ENCODE results near the gene SST. TPM values are rescaled to one million over a fixed set of nuclear protein-coding genes. Genes with fewer than 3 reads are reported as not detected.
A peak's percentile ranks its signal among the peaks of the same experiment; 100 is the strongest.

Gene SST
- total and polyA plus RNA-seq, 8 donors, result 0.46 to 2.1 (median 0.65) TPM; not detected in 2

GRCh38 chr3:187705164-187705563 is 35.0 kb upstream of the SST start:
- Histone ChIP-seq H3K4me1 (peaks cover 0 to 6% of the 10 kb centered on the region in 2 donors), H3K27me3 (no peaks in the 10 kb centered on the region), H3K9me3 (no peaks in the 10 kb centered on the region), H3K27ac (no peak overlapping the region), H3K4me3 (no peak overlapping the region), H3K36me3 (no peaks in the 10 kb centered on the region)
- no peak for TF ChIP-seq CTCF (IDR thresholded peaks at IDR 0.05)
- intact Hi-C loops (cut with DNase I), result no loop called here
- DNase-seq, result no peak
- no peak for ATAC-seq

DNA sequence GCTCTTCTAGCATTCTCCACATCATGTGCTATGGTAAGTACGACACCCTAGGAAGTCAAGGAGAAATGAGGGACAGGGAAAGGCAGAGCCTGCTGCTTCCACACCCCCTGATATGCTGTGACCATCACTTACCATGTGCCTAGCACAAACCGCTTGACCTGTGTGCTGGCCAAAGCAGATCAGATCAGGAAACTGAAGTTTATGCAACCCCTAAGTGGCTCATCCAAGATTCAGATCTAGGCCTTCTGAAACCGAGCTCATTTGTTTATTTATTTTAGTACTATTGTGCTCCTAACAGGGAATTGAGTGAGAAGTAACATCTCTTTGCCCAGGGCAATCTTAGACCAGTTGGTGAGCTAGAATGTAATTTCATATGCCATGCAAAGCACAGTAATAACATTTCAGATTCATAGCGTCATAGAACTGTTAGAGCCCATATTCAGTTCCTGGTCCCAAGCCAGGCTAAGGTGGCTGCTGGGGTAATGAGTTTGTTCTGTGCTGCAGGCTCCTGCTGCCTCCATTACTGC is 32.4 kb upstream of the SST start, which contains the start of gene RTP2:
Gene RTP2 (minus strand): TSS at position 51 of the 527 bp plus-strand sequence. CDS start 429 bp downstream, outside the sequence.
- no peaks in the 10 kb centered on the region for H3K9me3 ChIP-seq
- H3K4me3 ChIP-seq, result no peak within 1 kb of the TSS
- no peaks in the 10 kb centered on the region for H3K27me3 ChIP-seq
- DNase-seq, result no peak
- ATAC-seq, result no peak
- no peaks in the 10 kb centered on the region for H3K36me3 ChIP-seq
- TF ChIP-seq CTCF (IDR thresholded peaks at IDR 0.05), result no peak
- peaks cover 0 to 6% of the 10 kb centered on the region in 2 donors for H3K4me1 ChIP-seq
- intact Hi-C loops (cut with DNase I), result no loop called here
- H3K27ac ChIP-seq, result no peak within 1 kb of the TSS

GRCh38 chr3:187700249-187700648 is 30.1 kb upstream of the SST start:
- no peak overlapping the region for H3K4me3 ChIP-seq
- ATAC-seq, result no peak
- intact Hi-C loops (cut with DNase I), result no loop called here
- no peaks in the 10 kb centered on the region for H3K4me1 ChIP-seq
- H3K27me3 ChIP-seq, result no peaks in the 10 kb centered on the region
- H3K9me3 ChIP-seq, result no peaks in the 10 kb centered on the region
- no peaks in the 10 kb centered on the region for H3K36me3 ChIP-seq
- no peak for DNase-seq
- H3K27ac ChIP-seq, result no peak overlapping the region
- no peak for TF ChIP-seq CTCF (IDR thresholded peaks at IDR 0.05)

GRCh38 chr3:187698499-187699399 is 28.6 kb upstream of the SST start:
- Histone ChIP-seq H3K36me3 (no peaks in the 10 kb centered on the region), H3K4me3 (no peak overlapping the region), H3K27ac (no peak overlapping the region), H3K9me3 (no peaks in the 10 kb centered on the region), H3K4me1 (no peaks in the 10 kb centered on the region), H3K27me3 (no peaks in the 10 kb centered on the region)
- DNase-seq (peak in 1 of 4 donors; percentile 62), ATAC-seq (no peak)
- TF ChIP-seq CTCF (IDR thresholded peaks at IDR 0.05), result no peak
- intact Hi-C loops (cut with DNase I), result no loop called here

GRCh38 chr3:187696021-187696420 is 25.8 kb upstream of the SST start:
- H3K27ac ChIP-seq, result no peak overlapping the region
- H3K9me3 ChIP-seq, result no peaks in the 10 kb centered on the region
- intact Hi-C loops (cut with DNase I), result no loop called here
- DNase-seq (no peak), ATAC-seq (no peak)
- H3K4me3 ChIP-seq, result no peak overlapping the region
- TF ChIP-seq CTCF (IDR thresholded peaks at IDR 0.05), result no peak
- no peaks in the 10 kb centered on the region for H3K27me3 ChIP-seq
- no peaks in the 10 kb centered on the region for H3K4me1 ChIP-seq
- no peaks in the 10 kb centered on the region for H3K36me3 ChIP-seq
